EH (cell line): ENCODE results near the gene TMEM203.
A peak's percentile ranks its signal among the peaks of the same experiment; 100 is the strongest.

Experiments
- DNase-seq: peaks from one replicate; pipeline ENCODE4 v3.0.0-alpha.2; 2015; ENCODE audit warnings: low read depth

TMEM203 gene

DNA sequence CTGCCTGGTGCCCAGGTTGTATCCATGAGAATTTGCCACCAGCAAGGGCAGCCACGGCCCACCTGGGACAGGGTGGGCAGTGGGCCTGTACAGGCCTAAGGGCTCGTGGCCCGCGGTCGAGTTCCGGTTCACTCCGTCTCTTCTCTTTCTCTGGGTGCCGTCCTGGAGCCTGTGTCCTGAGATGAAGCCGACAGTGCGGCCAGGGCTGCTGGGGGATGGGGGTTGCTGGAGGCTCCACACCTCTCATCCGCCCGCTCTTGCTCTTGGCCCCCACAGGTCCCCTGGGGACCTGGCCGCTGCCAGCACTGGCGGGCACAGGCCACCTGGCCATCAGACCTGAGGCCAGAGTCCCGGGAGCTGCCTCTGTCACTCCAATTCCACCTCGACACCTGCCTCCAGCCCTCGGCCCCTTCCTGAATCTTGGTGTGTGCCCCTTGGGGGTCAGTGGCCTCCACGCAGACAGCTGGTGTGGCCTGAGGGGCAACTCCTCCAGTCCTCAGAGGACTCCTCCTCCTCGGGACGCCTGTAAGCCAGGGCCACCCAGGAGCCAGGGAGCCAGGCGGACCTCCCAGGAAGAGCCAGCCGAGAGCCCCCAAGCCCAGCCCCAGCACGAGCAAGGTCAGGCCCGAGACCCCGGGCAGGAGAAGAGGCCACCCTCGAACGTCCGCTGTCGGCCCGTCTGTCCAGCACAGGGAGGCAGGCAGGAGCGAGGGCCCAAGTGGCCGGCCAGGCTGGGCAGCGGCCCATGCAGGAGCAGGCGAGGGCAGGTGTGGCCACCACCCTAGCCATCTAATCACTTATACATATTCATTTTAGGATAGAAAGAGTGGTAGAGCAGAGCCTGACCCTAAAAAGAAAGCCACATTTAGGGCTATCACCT, 40.8 kb downstream of the TMEM203 start:
- DNase-seq: no peak

GRCh38 chr9:137163805-137164204, 41.6 kb downstream of the TMEM203 start:
- DNase-seq: no peak

DNA sequence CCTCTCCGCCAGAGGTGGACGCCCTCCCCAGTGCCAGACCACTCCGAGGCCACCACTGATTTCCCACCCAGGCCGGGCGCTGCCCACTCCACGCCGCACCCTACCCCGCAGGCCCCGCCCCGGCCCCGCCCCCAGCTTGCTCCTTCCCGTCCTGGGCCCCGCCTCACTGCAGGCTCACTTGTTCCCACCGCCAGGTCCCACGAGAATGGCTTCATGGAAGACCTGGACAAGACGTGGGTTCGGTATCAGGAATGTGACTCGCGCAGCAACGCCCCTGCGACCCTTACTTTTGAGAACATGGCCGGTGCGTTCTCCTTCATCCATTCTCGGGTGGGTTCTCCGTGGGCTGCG, 42.1 kb downstream of the TMEM203 start:
- no peak for DNase-seq

DNA sequence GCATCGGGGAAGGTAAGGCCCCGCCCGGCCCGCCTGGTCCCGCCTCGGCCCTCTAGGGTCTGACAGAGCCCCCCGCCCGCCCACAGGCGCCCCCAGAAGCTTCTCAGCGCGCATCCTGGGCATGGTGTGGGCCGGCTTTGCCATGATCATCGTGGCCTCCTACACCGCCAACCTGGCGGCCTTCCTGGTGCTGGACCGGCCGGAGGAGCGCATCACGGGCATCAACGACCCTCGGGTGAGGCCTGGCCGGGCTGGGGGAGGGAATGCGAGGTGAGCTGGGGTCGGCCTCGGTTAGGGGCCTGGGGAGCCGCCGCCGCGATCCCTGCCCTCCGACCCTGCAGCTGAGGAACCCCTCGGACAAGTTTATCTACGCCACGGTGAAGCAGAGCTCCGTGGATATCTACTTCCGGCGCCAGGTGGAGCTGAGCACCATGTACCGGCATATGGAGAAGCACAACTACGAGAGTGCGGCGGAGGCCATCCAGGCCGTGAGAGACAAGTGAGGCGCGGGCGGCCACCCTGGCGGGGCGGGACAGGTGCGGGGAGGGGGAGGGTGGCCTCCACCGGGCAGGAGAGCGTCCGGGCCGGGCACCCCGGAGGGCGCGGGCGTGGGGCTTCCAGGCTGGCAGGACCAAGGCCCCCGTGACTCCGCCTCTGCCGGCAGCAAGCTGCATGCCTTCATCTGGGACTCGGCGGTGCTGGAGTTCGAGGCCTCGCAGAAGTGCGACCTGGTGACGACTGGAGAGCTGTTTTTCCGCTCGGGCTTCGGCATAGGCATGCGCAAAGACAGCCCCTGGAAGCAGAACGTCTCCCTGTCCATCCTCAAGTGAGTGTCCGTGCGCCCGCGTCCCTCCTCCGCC, 42.7 kb downstream of the TMEM203 start:
- peak; percentile 49 for DNase-seq

- no peak for DNase-seq
Observed at GRCh38 chr9:137161558-137162486, 43.6 kb downstream of the TMEM203 start.

- no peak for DNase-seq
Observed at GRCh38 chr9:137160716-137161557, 44.5 kb downstream of the TMEM203 start.

DNA sequence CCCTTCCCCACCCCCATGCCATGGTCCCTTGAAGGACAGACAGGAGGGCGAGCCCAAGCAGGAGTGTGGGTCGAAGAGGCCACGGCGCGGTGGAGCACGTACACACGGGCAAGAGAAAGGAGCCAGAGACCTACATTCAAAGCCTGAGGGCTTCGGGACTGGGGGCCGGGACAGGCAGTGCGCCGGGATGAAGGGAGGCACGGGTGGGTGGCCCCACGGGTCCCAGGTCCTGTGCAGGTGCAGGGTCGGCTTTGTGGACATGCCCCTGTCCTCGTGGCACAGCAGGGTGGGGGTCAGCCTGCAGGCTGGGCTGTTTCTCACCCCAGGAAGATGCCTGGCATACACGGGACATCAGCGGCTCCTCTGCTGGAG, 45.4 kb downstream of the TMEM203 start:
- DNase-seq: no peak

GRCh38 chr9:137159105-137160053, 46.1 kb downstream of the TMEM203 start:
- DNase-seq: no peak

DNA sequence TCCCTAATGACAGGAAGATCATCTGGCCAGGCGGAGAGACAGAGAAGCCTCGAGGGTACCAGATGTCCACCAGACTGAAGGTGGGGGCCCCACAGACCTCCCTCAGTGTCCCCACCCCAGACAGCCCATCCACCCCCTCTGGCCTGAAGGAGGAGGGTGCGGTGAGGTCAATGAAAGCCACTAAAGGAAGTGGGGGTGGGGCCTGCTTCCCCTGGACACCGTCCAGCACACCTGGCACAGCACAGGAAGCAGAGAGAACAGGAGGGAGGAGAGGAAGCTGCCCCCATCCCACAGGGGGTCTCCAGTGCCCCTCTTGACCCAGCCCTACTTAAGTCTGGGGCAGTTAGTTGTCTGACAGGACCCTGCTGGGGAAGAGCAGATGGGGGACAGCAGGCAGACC, 46.8 kb downstream of the TMEM203 start:
- no peak for DNase-seq

DNA sequence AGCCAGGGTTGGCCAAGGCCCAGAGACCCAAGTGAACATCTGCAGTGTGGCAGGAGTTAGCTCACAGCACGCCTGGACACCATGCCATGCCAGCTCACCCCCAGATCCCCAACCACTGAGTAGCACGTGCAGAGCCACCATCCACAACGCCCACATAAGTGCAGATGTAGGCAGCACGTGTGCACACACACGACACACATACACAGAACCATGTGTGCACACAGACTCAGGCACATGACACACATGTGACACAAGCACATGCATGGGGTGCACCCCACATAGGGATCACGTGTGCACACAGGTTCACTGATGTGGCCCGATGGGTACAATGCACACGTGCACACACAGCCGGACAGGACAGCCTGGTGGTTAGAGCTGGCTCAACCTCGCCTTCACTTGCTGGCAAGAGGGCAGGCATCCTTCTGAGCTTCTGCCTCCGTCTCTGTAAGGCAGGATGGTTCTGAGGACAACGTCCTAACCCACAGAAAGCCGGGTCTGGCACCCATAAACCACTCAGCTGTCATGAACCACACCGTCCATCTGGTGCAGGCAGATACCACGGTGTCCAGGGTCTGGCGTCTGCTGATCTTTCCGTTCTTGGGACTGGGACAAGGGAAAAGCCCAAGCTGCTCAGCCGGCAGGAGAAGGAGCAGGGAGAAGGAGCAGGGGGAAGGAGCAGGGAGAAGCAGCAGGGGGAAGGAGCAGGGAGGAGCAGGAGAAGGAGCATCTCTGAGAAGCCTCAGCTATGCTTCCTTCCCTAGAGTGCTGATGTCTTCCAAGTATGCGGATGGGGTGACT, 47.6 kb downstream of the TMEM203 start:
- DNase-seq: no peak

DNA sequence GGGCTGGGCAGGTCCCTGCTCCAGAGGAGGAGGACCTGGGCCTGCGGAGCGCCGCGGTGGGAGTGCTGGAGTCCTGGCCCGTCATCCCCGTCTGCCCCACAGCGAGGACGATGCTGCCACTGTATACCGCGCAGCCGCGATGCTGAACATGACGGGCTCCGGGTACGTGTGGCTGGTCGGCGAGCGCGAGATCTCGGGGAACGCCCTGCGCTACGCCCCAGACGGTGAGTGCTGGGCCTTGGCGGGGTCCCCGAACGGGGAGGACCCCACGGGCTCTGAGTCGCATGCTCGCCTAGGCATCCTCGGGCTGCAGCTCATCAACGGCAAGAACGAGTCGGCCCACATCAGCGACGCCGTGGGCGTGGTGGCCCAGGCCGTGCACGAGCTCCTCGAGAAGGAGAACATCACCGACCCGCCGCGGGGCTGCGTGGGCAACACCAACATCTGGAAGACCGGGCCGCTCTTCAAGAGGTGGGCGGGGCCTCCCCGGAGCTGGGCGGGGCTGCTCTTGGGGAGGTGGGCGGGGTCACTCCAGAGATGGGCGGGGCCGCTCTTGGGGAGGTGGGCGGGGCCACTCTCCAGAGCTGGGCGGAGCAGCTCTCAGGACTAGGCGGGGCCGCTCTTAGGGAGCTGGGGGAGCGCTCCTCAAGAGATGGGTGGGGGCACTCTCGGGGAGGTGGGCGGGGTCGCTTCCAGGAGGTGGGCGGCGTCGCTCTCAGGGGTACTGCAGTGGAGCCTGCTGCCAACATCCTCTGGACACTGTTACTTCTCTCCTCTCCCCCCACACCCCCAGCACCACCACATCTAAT, 48.7 kb downstream of the TMEM203 start:
- DNase-seq: peak; percentile 48
